GM12878 (cell line): ENCODE results near the gene FAM193A. TPM values are rescaled to one million over a fixed set of nuclear protein-coding genes. Genes with fewer than 3 reads are reported as not detected.

Experiments
- ATAC-seq: fragments of 200-7000 bp; cut with Tn5 transposase; 3 replicates; pipeline ENCODE4 v1.9.1; 2020; ENCODE audit warnings: mild to moderate bottlenecking, moderate library complexity
- BruUV-seq: library from RNA; stranded (reverse); fragments of 400-500 nt; replicated peaks from 2 replicates; lab custom pipeline; 2021; lab: Mats Ljungman, UMichigan
- CTCF ChIA-PET: fragments of 300-600 bp; sonication (Branson Sonifier 250); formaldehyde crosslinking; extraction: SDS; loops from one replicate; lab custom pipeline; 2021; ENCODE audit warnings: inconsistent platforms; lab: Yijun Ruan, JAX
- POLR2A ChIA-PET: fragments of 350-600 bp; formaldehyde crosslinking; extraction: SDS; loops from one replicate; lab custom pipeline; 2021; ENCODE audit warnings: inconsistent platforms; lab: Charles Lee
- RAD21 ChIA-PET: fragments of 300-600 bp; sonication (Branson Sonifier 250); formaldehyde crosslinking; loops from one replicate; lab custom pipeline; 2023; ENCODE audit warnings: antibody characterized with exemption; ENCODE audit not compliant: unreplicated experiment; lab: Charles Lee
- SMC1A ChIA-PET: fragments of 300-600 bp; sonication (Branson Sonifier 250); formaldehyde crosslinking; loops from one replicate; lab custom pipeline; 2023; ENCODE audit not compliant: unreplicated experiment, uncharacterized antibody; lab: Charles Lee
- DNase-seq: peaks from one replicate; pipeline ENCODE4 v3.0.0-alpha.2; 2011; ENCODE audit warnings: low read depth, low spot score
- FAIRE-seq: peaks from 3 replicates; lab custom pipeline; 2011; peaks lifted over from hg19 to GRCh38; lab: Jason Lieb, UNC
- H2AFZ ChIP-seq: 2 replicates; pipeline ENCODE4 v1.6.0; 2011; ENCODE audit warnings: low read depth, low read length, control low read depth; ENCODE audit not compliant: control insufficient read depth
- H3K27ac ChIP-seq: 2 replicates; pipeline ENCODE4 v1.5.1; 2011; ENCODE audit warnings: control low read depth; ENCODE audit not compliant: control insufficient read depth, insufficient read depth
- H3K27me3 ChIP-seq, 2 experiments: replicated peaks in 1 of 2; 2 replicates each; pipeline versions ENCODE4 v1.6.0 to v1.6.1; 2011; ENCODE audit warnings: low read length in 1 of 2; ENCODE audit not compliant: control insufficient read depth in 2 of 2, insufficient read depth in 2 of 2
- H3K36me3 ChIP-seq, 2 experiments: 2 replicates each; pipeline ENCODE4 v1.5.1; 2011; ENCODE audit warnings: low read length in 1 of 2; ENCODE audit not compliant: control insufficient read depth in 2 of 2, insufficient read depth in 2 of 2
- H3K4me1 ChIP-seq: 2 replicates; pipeline ENCODE4 v1.6.1; 2011; ENCODE audit warnings: mild to moderate bottlenecking, low read length, moderate library complexity, mixed read lengths; ENCODE audit not compliant: control insufficient read depth, insufficient read depth
- H3K4me2 ChIP-seq: 2 replicates; pipeline ENCODE4 v1.6.0; 2011; ENCODE audit warnings: control low read depth; ENCODE audit not compliant: control insufficient read depth, insufficient read depth
- H3K4me3 ChIP-seq: fragments of 200-600 bp; sonication (generic); 2 replicates; pipeline ENCODE4 v1.5.1; 2016
- H3K79me2 ChIP-seq: 2 replicates; pipeline ENCODE4 v1.6.0; 2011; ENCODE audit warnings: low read length; ENCODE audit not compliant: control insufficient read depth, insufficient read depth
- H3K9ac ChIP-seq: 2 replicates; pipeline ENCODE4 v1.8.0; 2011; ENCODE audit warnings: low read length, control low read depth, mixed read lengths; ENCODE audit not compliant: control insufficient read depth, insufficient read depth
- H3K9me3 ChIP-seq: replicated peaks from 3 replicates; pipeline ENCODE4 v1.5.1; 2011; ENCODE audit warnings: mild to moderate bottlenecking, low read length; ENCODE audit not compliant: control insufficient read depth, insufficient read depth
- H4K20me1 ChIP-seq: 2 replicates; pipeline ENCODE4 v1.6.0; 2011; ENCODE audit not compliant: control insufficient read depth, insufficient read depth
- MEF2A ChIP-seq: IDR thresholded peaks from 2 replicates; pipeline ENCODE4 v1.6.1; 2011; ENCODE audit warnings: low read depth, mild to moderate bottlenecking, low read length, moderate library complexity; ENCODE audit not compliant: insufficient read depth
- MTA2 ChIP-seq: fragments of 450-650 bp; IDR thresholded peaks from 2 replicates; pipeline ENCODE4 v1.6.1; 2016; ENCODE audit warnings: low read depth, mild to moderate bottlenecking, moderate library complexity
- POLR2AphosphoS2 ChIP-seq: IDR thresholded peaks from 2 replicates; pipeline ENCODE4 v1.6.1; 2011; ENCODE audit warnings: low read depth, mild to moderate bottlenecking, low read length, improper control_type of control experiment, moderate library complexity
- ZBTB33 ChIP-seq: fragments of 450-650 bp; IDR thresholded peaks from 2 replicates; pipeline ENCODE4 v1.6.1; 2017; ENCODE audit warnings: mild to moderate bottlenecking
- ZNF384 ChIP-seq: IDR thresholded peaks from 2 replicates; pipeline ENCODE4 v1.6.1; 2012; ENCODE audit warnings: low read depth, mild to moderate bottlenecking, low read length, improper control_type of control experiment, borderline replicate concordance
- WGBS: methylation state at CpG from one replicate; pipeline ENCODE4 v1.1.6; 2016; ENCODE audit warnings: low lambda C conversion rate; ENCODE audit not compliant: insufficient replicate concordance, insufficient coverage; ENCODE audit errors: missing lambda C conversion rate; 5-methylcytosine and 5-hydroxymethylcytosine counted together
- in situ Hi-C: fragments of 300-500 bp; cut with MboI; formaldehyde crosslinking; loops from 9 replicates; pipeline ENCODE4 v1.14.3; 2018; ENCODE audit warnings: mixed read lengths
- intact Hi-C: fragments of 100-400 bp; cut with micrococcal nuclease; formaldehyde crosslinking; loops from one replicate; pipeline ENCODE4 v1.14.2; 2022; ENCODE audit not compliant: unreplicated experiment
- polyA plus RNA-seq, 11 experiments: library from polyadenylated mRNA; depleted of rRNA in 4 of 11; unstranded in 6 of 11; stranded (reverse) in 5 of 11; fragments of >200 nt; fragmentation: Nextera tagmentation in 4 of 11; fragmentation: Illumina TruSeq in 1 of 11; extraction: Ambion mirVana in 4 of 11; extraction: Trizol in 1 of 11; gene quantifications; 1 replicate in 1 of 11; 2 replicates in 10 of 11; pipeline versions ENCODE4 v1.2.1 to v1.2.3, GENCODE V29; 2011 to 2016; ENCODE audit warnings: inconsistent platforms in 2 of 11, missing spikeins in 2 of 11, low read depth in 1 of 11
- total RNA-seq, 4 experiments: library from RNA; depleted of rRNA in 3 of 4; stranded (reverse); fragments of >200 nt in 3 of 4; fragmentation: Illumina TruSeq in 1 of 4; extraction: Trizol in 1 of 4; gene quantifications; 2 replicates each; pipeline versions ENCODE4 v1.2.1 to v1.2.3, GENCODE V29; 2013 to 2021
- TF ChIP-seq, protein P1 (sequence below): IDR thresholded peaks from 2 replicates; pipeline ENCODE4 v1.6.1; 2011; ENCODE audit warnings: borderline replicate concordance, low read depth, mild to moderate bottlenecking, moderate library complexity, low read length; ENCODE audit not compliant: insufficient read depth, poor library complexity, severe bottlenecking
- TF ChIP-seq, protein P2 (sequence below): fragments of 450-650 bp; IDR thresholded peaks from 2 replicates; pipeline ENCODE4 v1.6.1; 2017; ENCODE audit warnings: mild to moderate bottlenecking, moderate library complexity

Gene FAM193A
- total and polyA plus RNA-seq, 10 of the 15 experiments (the other 5 are each of a cell fraction or from before 2014, with no cell fraction given) = 0.52 to 23.3 (median 7.4) TPM

- H3K36me3 ChIP-seq = peaks cover 26 to 28% of the 10 kb centered on the region in 2 experiments
- intact Hi-C loops = no loop called here
These were observed 19.8 kb upstream of the FAM193A start for GRCh38 chr4:2516635-2517034.

DNA sequence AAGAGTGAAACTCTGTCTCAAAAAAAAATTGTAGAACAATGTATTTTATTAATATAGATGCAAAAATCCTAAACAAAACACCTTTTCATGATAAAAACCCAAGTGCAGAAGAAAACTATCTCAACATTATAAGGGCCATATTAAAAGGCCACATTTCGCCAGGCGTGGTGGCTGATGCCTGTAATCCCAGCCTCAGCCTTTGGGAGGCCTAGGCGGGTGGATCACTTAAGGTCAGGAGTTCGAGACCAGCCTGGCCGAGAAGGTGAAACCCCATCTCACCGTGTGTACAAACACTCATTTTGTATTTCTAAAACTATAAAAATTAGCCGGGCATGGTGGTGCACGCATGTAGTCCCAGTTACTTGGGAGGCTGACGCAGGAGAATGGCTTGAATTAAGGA, 9.9 kb upstream of the FAM193A start:
- ChIA-PET POLR2A (interaction anchor here (0.6 to 1.0 kb wide), 2 partner anchors 10 to 321 kb away, joined by 3 to 5 read pairs; partner anchors contain the start of gene FAM193A), RAD21 (no interaction called here)

More at GRCh38 chr4:2516635-2517034, 19.8 kb upstream of the FAM193A start:
- POLR2A ChIA-PET = no interaction called here
- Histone ChIP-seq H4K20me1 (no peaks in the 10 kb centered on the region; the same call in 1 of the 2 replicates), H3K4me3 (no peak overlapping the region), H3K4me1 (peaks cover 3% of the 10 kb centered on the region), H3K4me2 (no peak overlapping the region), H3K27ac (no peak overlapping the region), H3K79me2 (no peaks in the 10 kb centered on the region), H3K9me3 (no peaks in the 10 kb centered on the region)
- SMC1A ChIA-PET = interaction anchor here (1.0 to 1.1 kb wide), 2 partner anchors 20 to 25 kb away, joined by 3 to 4 read pairs; no protein-coding TSS in a partner anchor
- no TSS peak for BruUV-seq
- 91% methylated on average over 2 of the region's 2 CpGs for WGBS
- no peak for DNase-seq
- CTCF ChIA-PET = interaction anchor here (0.7 kb wide), 1 partner anchor 468 kb away, joined by 3 read pairs; no protein-coding TSS in a partner anchor
- TF ChIP-seq ZNF384 (no peak), POLR2AphosphoS2 (0 out of 2 replicates have a peak, but pooled peaks have one; percentile 53)
- TF ChIP-seq, all 136 proteins: peak for 1
- no peak overlapping the region for H2AFZ ChIP-seq
- RAD21 ChIA-PET = no interaction called here
- no peaks in the 10 kb centered on the region for H3K27me3 ChIP-seq
- in situ Hi-C loops = no loop called here
- FAIRE-seq (no peak), ATAC-seq (no peak)
- H3K9ac ChIP-seq = no peak overlapping the region

More for the DNA sequence above, 9.9 kb upstream of the FAM193A start:
- Histone ChIP-seq H3K4me1 (no peaks in the 10 kb centered on the region), H3K36me3 (no peaks in the 10 kb centered on the region), H4K20me1 (no peaks in the 10 kb centered on the region), H3K27ac (no peak overlapping the region), H3K4me2 (no peak overlapping the region), H2AFZ (no peak overlapping the region), H3K27me3 (no peaks in the 10 kb centered on the region)
- BruUV-seq = no TSS peak
- DNase-seq (no peak), FAIRE-seq (no peak)
- CTCF ChIA-PET = no interaction called here
- 84% methylated on average over 9 of the region's 9 CpGs for WGBS
- TF ChIP-seq, protein P1, sequence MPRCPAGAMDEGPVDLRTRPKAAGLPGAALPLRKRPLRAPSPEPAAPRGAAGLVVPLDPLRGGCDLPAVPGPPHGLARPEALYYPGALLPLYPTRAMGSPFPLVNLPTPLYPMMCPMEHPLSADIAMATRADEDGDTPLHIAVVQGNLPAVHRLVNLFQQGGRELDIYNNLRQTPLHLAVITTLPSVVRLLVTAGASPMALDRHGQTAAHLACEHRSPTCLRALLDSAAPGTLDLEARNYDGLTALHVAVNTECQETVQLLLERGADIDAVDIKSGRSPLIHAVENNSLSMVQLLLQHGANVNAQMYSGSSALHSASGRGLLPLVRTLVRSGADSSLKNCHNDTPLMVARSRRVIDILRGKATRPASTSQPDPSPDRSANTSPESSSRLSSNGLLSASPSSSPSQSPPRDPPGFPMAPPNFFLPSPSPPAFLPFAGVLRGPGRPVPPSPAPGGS = no peak
- TF ChIP-seq, protein P2, sequence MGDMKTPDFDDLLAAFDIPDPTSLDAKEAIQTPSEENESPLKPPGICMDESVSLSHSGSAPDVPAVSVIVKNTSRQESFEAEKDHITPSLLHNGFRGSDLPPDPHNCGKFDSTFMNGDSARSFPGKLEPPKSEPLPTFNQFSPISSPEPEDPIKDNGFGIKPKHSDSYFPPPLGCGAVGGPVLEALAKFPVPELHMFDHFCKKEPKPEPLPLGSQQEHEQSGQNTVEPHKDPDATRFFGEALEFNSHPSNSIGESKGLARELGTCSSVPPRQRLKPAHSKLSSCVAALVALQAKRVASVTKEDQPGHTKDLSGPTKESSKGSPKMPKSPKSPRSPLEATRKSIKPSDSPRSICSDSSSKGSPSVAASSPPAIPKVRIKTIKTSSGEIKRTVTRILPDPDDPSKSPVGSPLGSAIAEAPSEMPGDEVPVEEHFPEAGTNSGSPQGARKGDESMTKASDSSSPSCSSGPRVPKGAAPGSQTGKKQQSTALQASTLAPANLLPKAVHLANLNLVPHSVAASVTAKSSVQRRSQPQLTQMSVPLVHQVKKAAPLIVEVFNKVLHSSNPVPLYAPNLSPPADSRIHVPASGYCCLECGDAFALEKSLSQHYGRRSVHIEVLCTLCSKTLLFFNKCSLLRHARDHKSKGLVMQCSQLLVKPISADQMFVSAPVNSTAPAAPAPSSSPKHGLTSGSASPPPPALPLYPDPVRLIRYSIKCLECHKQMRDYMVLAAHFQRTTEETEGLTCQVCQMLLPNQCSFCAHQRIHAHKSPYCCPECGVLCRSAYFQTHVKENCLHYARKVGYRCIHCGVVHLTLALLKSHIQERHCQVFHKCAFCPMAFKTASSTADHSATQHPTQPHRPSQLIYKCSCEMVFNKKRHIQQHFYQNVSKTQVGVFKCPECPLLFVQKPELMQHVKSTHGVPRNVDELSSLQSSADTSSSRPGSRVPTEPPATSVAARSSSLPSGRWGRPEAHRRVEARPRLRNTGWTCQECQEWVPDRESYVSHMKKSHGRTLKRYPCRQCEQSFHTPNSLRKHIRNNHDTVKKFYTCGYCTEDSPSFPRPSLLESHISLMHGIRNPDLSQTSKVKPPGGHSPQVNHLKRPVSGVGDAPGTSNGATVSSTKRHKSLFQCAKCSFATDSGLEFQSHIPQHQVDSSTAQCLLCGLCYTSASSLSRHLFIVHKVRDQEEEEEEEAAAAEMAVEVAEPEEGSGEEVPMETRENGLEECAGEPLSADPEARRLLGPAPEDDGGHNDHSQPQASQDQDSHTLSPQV = no peak
- TF ChIP-seq ZBTB33 (peak; percentile 84; the same call in 1 of the 2 replicates), MTA2 (no peak), MEF2A (no peak)
- TF ChIP-seq, all 136 proteins: peak for 1
- Histone ChIP-seq H3K9me3 (no peaks in the 10 kb centered on the region), H3K4me3 (no peak overlapping the region), H3K79me2 (no peaks in the 10 kb centered on the region), H3K9ac (no peak overlapping the region)
- intact Hi-C loops (no loop called here), in situ Hi-C loops (no loop called here)
- no peak for ATAC-seq
- SMC1A ChIA-PET = no interaction called here
